T-helper 2 cell treated with Interferon-gamma antibody and Interleukin-4, amounts not matched to agents 5 μg/mL and 100 μg/mL, for 36 hours (primary cell): ENCODE results near the gene RPS21.

Experiments
- DNase-seq: peaks from one replicate; pipeline ENCODE4 v3.0.0; 2021; ENCODE audit warnings: low spot score
- H3K27ac Mint-ChIP-seq: one replicate; pipeline ENCODE4 v1.8.0; 2021; ENCODE audit warnings: mild to moderate bottlenecking, mixed read lengths
- H3K27me3 Mint-ChIP-seq: one replicate; pipeline ENCODE4 v1.8.0; 2021; ENCODE audit warnings: low read depth, mixed read lengths
- H3K36me3 Mint-ChIP-seq: one replicate; pipeline ENCODE4 v1.8.0; 2021; ENCODE audit warnings: low read depth, mixed read lengths
- H3K4me1 Mint-ChIP-seq: one replicate; pipeline ENCODE4 v1.8.0; 2021; ENCODE audit warnings: low read depth, mixed read lengths
- H3K4me3 Mint-ChIP-seq: one replicate; pipeline ENCODE4 v1.8.0; 2022; ENCODE audit warnings: mild to moderate bottlenecking, moderate library complexity, mixed read lengths
- H3K9me3 Mint-ChIP-seq: one replicate; pipeline ENCODE4 v1.8.0; 2021; ENCODE audit warnings: mixed read lengths

Gene RPS21

DNA sequence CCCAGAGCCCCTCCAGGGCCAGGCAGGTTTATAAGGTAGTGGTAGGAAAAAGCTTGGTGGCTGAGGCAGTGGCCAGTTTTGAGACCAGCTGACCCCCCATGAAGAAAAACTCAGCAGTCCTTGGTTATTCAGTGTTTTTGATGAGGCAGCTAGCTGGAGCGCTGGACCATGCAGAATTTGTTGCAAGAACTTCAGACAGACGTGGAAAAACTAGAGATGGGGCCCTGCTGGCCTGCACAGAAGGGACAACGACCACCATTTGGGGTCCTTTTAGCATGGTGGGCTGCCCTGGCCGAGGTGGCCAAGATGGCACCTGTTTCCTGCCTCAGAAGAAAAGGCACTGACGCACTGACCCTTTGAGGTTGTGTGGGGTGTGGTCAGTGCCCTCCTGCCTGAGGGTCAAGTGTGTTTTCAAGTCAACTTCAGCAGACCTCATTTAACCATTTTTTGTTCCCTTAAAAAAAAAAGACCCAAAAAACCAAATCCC, 2.7 kb downstream of the RPS21 start:
- peaks cover 20% of the 10 kb centered on the region for H3K4me1 Mint-ChIP-seq
- H3K36me3 Mint-ChIP-seq, result peaks cover 36% of the 10 kb centered on the region
- no peaks in the 10 kb centered on the region for H3K9me3 Mint-ChIP-seq
- H3K27me3 Mint-ChIP-seq, result no peaks in the 10 kb centered on the region
- DNase-seq, result no peak
- no peak overlapping the region for H3K4me3 Mint-ChIP-seq
- H3K27ac Mint-ChIP-seq, result no peak overlapping the region

- Mint-ChIP-seq H3K36me3 (peaks cover 37% of the 10 kb centered on the region), H3K4me1 (peaks cover 13% of the 10 kb centered on the region), H3K4me3 (no peak overlapping the region), H3K27ac (no peak overlapping the region), H3K27me3 (no peaks in the 10 kb centered on the region), H3K9me3 (no peaks in the 10 kb centered on the region)
- no peak for DNase-seq
These were observed 3.6 kb downstream of the RPS21 start for GRCh38 chr20:62390317-62391164.

GRCh38 chr20:62391165-62392076, 4.5 kb downstream of the RPS21 start:
- H3K27me3 Mint-ChIP-seq, result no peaks in the 10 kb centered on the region
- peaks cover 38% of the 10 kb centered on the region for H3K36me3 Mint-ChIP-seq
- H3K27ac Mint-ChIP-seq, result no peak overlapping the region
- H3K9me3 Mint-ChIP-seq, result no peaks in the 10 kb centered on the region
- DNase-seq, result no peak
- no peak overlapping the region for H3K4me3 Mint-ChIP-seq
- H3K4me1 Mint-ChIP-seq, result peaks cover 12% of the 10 kb centered on the region

GRCh38 chr20:62392077-62392418, 5.1 kb downstream of the RPS21 start:
- no peaks in the 10 kb centered on the region for H3K9me3 Mint-ChIP-seq
- no peak overlapping the region for H3K4me3 Mint-ChIP-seq
- peaks cover 12% of the 10 kb centered on the region for H3K4me1 Mint-ChIP-seq
- H3K27ac Mint-ChIP-seq, result no peak overlapping the region
- H3K27me3 Mint-ChIP-seq, result no peaks in the 10 kb centered on the region
- DNase-seq, result no peak
- H3K36me3 Mint-ChIP-seq, result peaks cover 36% of the 10 kb centered on the region

DNA sequence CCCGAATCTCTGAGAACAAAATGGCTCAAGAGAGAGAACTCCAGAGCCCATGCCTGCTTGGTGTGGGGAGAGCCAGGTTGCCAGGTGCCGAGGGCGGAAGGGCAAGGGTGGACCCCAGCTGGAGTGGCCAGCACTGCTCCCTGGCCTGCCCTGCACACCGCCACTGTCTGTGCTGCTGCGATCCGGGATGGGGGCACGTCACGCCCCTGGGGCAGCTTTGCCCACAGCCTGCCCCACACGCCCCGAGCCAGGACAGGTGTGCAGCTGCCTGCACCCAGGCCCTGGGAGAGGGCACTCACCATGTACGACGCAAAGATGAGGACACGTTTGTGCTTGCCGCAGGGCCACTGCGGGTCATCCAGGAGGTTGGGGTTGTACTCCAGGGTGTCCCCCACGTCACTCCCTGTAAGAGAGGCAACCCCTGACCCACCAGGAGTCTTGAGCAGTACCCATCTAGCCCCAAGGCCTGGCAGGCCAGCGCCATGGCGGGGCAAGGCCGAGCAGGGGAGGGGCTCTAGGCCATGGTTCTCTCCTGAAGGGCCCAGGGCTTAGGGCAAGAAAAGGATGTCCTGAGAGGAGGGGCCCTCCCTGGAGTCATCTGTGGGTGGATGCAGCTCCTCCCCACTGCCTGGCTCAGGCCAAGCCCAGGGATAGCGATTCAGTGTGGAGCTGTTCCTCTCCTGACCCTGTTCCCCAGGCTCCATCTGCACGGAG, 5.9 kb downstream of the RPS21 start:
- Mint-ChIP-seq H3K36me3 (peaks cover 36% of the 10 kb centered on the region), H3K4me1 (peaks cover 12% of the 10 kb centered on the region), H3K27ac (no peak overlapping the region), H3K4me3 (no peak overlapping the region), H3K9me3 (peaks cover 3% of the 10 kb centered on the region), H3K27me3 (no peaks in the 10 kb centered on the region)
- DNase-seq, result no peak

DNA sequence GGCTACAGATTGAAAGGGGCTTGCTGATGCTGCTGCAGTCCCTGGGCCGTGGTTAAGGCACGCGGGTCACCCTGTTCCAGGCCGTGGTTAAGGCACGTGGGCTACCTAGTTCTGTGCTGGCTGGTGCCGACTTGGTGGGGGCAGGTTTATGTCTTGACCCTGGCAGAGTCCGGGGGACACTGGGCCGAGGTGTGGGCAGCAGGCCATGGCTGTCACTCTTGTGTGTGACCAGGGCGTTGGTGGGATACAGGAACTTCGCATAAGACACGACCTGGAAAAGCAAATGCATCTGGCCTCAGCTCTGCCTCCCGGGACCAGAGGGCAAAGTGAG, 6.4 kb downstream of the RPS21 start:
- no peak overlapping the region for H3K4me3 Mint-ChIP-seq
- H3K9me3 Mint-ChIP-seq, result peaks cover 6% of the 10 kb centered on the region
- H3K36me3 Mint-ChIP-seq, result peaks cover 32% of the 10 kb centered on the region
- peaks cover 8% of the 10 kb centered on the region for H3K4me1 Mint-ChIP-seq
- no peak overlapping the region for H3K27ac Mint-ChIP-seq
- no peaks in the 10 kb centered on the region for H3K27me3 Mint-ChIP-seq
- no peak for DNase-seq

GRCh38 chr20:62393830-62394229, 6.9 kb downstream of the RPS21 start:
- H3K27me3 Mint-ChIP-seq, result no peaks in the 10 kb centered on the region
- no peak for DNase-seq
- H3K9me3 Mint-ChIP-seq, result peaks cover 6% of the 10 kb centered on the region
- no peak overlapping the region for H3K4me3 Mint-ChIP-seq
- H3K4me1 Mint-ChIP-seq, result peaks cover 3% of the 10 kb centered on the region
- H3K27ac Mint-ChIP-seq, result no peak overlapping the region
- H3K36me3 Mint-ChIP-seq, result peaks cover 27% of the 10 kb centered on the region

DNA sequence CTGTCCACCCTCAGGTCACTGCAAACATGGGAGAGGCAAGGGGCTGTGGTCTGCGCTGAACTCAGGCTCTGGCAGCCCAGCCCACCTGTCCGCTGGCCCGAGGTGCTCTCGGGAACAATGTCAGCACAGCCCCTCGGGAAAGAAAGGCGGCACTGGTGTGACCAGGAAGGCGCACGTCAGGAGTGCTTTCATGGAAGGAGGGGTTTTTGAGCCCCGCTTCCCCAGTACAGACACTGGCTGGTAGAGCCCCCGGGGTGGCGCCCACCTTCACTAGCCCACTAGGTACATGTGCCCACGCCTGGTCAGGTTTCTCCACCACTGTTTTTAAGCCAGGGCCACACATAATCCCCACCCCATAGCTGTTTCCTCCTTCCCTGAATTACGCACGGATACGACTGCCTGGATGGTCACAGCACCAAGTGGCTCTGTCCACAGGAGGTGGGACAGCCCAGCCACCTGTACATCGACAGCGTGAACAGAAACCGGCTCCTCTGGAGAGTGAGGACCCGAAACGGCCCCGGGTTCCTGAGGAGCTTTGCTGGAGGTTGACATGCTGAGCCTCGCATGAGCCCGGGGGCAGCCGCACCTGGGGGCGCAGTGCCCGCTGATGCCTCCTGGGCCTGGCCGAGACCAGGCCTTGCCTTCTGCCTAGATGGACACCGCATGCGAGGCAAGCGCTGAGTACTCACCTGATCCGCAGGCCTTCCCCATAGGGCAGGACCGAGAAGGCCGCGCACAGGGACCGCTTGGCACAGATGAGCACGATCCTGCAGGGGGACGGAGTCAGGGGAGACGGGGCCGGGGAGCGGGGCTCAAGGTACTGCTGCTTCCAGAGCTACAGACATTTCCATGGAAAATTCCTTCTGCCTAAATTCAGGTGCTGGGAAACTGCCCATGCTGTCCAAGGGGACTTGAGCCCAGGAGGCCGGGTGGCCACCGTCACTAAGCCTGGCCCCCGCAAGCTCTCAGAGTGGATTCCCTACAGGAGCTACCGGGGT, 7.6 kb downstream of the RPS21 start:
- H3K27ac Mint-ChIP-seq, result no peak overlapping the region
- H3K4me3 Mint-ChIP-seq, result no peak overlapping the region
- no peaks in the 10 kb centered on the region for H3K27me3 Mint-ChIP-seq
- H3K9me3 Mint-ChIP-seq, result peaks cover 6% of the 10 kb centered on the region
- no peak for DNase-seq
- no peaks in the 10 kb centered on the region for H3K4me1 Mint-ChIP-seq
- H3K36me3 Mint-ChIP-seq, result peaks cover 19% of the 10 kb centered on the region

DNA sequence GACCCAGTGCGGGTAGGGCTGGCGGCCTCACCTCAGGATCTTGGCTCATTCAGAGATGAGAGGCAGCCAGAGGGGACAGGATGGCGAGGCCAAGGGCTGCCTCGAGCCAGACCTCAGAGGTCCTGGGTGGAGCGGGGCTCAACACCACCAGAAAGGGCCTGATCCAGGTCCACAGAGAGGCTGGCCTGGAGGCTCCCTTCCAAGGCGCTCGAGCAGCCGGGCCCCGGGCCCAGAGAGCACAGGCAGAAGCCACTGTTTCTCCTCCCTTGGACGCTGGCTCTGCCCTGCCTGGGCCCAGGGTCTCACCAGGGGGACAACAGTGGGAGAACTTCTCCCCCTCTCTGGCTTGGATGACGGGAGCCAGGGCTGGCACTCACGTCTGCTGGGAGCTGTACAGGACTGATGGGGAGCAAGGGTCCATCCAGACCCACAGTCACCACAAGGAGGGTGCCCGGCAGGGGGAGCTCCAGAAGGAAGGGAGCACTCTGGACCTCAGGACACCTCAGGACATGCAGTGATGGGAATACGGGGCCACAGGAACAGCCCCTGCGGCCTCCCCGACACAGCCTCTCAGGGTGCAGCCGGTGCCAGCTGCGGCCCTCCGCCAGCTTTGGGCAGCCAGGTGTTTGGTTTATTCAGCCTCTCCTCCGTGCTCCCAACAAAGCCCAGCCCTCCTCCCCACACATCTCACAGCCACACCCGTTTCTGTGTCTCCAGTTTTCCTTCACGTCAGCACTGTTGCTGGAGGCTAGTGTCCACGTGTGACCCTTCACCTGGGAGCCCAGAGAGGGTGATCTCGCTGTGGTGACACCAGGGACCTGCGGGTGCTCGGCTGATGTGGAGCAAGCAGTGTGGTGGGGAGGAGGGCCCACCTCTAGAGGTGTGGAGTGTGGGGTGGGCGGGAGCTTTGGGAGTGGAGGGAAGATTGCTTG, 8.7 kb downstream of the RPS21 start:
- H3K27me3 Mint-ChIP-seq, result no peaks in the 10 kb centered on the region
- no peak overlapping the region for H3K27ac Mint-ChIP-seq

DNA sequence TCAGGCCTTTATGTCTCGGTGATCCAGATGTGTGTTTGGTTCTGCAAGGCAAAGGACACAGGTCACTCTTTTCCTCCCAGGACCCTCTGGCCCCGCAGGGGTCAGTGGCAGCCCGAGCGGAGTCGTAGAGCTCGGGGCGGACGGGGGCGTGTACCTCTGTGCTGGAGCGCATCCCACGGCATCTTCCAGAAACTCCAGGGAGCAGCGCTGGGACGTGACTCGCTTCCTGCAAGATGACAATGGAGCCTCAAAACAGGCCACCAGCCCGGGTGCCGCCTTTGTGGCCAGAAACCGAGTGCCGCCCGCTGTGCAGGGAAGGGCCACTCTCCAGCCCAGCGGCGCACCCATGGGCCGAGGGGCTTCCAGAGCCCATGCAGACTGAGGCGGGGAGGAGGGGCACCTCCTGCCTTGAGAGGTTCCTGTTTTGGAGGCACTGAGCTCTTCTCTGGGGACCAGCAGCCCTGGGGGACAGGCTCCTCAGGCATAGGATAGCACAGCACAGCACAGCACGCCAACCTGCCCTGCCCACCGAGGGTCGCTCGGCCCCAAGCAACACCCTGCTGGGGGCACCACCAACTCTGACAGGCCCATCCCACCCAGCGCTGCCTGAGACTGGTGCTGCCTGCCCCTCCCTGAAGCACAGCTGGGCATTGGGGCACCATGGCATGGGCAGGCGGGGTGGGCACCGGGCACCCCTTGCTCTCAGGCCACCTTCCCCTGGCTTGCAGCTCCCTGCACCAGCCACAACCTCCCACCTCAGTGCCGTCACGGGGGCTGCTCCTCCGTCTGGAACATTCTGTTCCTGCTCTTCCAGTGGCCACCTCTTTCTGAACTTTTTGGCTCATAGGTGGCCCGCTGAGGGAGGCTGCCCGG, 9.7 kb downstream of the RPS21 start:
- DNase-seq, result no peak
- Mint-ChIP-seq H3K27me3 (no peaks in the 10 kb centered on the region), H3K4me3 (no peak overlapping the region), H3K4me1 (no peaks in the 10 kb centered on the region), H3K9me3 (peaks cover 6% of the 10 kb centered on the region), H3K27ac (no peak overlapping the region), H3K36me3 (peaks cover 15% of the 10 kb centered on the region)

More for the DNA sequence above, 8.7 kb downstream of the RPS21 start:
- Mint-ChIP-seq H3K36me3 (peaks cover 13% of the 10 kb centered on the region), H3K4me3 (no peak overlapping the region), H3K4me1 (no peaks in the 10 kb centered on the region), H3K9me3 (peaks cover 6% of the 10 kb centered on the region)
- no peak for DNase-seq

DNA sequence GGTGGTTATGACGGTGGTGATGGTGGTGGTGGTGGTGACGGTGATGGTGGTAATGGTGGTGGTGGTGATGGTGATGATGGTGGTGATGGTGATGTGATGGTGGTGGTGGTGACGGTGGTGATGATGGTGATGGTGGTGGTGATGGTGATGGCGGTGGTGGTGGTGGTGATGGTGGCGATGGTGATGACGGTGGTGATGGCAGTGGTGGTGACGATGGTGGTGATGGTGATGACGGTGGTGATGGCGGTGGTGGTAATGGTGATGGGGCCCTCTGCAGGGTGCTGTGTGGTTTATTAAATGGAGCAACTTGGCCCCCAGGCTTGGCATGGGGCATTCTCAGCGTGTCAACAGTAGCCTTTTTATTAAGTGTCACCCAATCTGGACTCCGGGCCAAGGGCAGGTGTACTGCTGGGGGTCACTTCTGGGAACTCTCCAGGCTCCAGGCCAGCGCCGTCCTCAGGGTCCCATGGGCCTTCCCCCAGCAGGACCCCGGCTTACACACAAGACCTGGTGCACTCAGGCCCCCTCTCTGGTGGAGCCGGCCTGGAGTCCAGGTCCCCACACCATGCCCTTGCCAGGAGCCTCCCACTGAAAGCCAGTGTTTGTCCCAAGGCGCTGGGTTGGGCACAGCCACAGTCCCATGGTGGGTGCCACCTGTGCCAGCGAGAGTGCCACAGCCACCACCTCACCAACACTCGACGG, 11.4 kb downstream of the RPS21 start:
- Mint-ChIP-seq H3K9me3 (peaks cover 6% of the 10 kb centered on the region), H3K4me3 (no peak overlapping the region), H3K27me3 (no peaks in the 10 kb centered on the region), H3K4me1 (no peaks in the 10 kb centered on the region), H3K27ac (no peak overlapping the region), H3K36me3 (peaks cover 15% of the 10 kb centered on the region)
- no peak for DNase-seq
